HG03378 (cell line): ENCODE results near the gene SDC1.
"Not testable (repeated sequence)": the region's sequence is repeated elsewhere in the genome, so short reads cannot be mapped to it uniquely, and the experiment has no call there.

Source experiments
- ATAC-seq: cut with Tn5 transposase; IDR thresholded peaks from one replicate; pipeline ENCODE4 v1.9.1; 2021; ENCODE audit warnings: mild to moderate bottlenecking, moderate library complexity; ENCODE audit not compliant: unreplicated experiment

SDC1 gene

DNA sequence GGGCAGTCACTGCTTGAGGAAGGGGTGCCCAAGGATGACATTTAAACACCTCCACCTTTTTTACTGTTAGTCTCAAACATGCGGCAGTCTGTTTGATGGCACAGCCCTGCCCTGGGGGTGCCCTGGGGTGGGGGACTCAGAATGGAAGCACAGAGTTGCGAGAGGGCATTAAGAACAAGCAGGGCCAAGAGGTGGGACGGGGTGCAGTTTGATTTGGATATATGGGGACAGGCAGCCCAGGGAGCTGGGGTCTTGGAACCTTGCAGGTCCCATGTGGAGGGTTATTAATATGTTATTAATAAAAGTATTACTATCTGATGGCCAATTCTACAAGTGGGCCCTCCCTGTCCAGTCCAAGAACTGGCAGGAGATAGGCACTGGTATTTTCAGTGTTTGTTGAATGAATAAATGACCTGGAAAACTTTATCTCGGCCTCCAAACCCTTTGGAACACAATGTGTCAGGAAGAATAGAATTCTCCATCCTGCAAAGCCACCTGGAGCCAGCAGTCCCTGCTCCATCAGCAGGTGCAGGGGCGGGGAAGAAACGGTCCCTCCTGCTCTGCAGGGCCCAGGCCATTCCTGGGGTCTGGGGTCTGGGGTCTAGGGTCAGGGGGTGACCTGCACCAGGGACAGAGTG is 25.2 kb downstream of the SDC1 start:
- ATAC-seq = no peak

DNA sequence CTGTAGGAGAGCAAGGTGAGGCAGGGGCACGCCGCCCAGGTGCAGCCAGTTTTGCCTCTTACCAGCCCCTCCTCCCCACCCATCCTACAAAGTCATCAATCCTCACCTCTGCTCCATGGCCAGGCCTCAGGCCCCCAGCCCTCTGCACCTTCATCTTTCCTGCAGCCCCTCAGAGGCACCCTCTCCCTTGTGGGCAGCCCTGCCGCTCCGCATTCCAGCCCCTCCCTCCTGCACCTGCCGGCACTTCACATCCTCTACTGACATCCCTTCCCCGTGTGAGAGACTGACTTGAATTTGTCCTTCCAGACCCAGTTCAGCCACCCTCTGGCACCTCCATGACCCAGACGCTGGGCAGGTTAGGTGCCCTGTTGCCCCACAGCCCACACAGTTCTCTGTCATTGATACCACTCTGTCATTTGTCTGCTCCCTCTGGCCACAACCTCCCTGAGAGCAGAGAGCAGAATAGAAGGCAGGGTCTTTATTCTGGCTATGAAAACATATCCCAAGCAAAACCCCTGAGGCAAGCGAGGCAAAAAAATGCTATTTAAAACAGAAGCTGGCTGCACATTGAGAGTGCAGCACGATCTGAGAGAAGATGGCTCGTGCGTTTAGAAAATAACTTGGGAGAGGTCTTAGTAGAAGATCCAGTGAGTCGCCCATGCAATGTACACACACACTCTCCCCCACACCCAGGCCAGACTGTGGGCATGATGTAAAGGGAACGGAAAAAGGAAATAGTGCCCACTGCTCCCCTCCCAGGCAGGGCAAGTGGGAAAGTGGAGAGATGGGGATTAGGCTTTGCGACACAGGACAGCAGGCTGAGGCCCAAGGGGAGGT is 25.9 kb downstream of the SDC1 start:
- no peak for ATAC-seq

DNA sequence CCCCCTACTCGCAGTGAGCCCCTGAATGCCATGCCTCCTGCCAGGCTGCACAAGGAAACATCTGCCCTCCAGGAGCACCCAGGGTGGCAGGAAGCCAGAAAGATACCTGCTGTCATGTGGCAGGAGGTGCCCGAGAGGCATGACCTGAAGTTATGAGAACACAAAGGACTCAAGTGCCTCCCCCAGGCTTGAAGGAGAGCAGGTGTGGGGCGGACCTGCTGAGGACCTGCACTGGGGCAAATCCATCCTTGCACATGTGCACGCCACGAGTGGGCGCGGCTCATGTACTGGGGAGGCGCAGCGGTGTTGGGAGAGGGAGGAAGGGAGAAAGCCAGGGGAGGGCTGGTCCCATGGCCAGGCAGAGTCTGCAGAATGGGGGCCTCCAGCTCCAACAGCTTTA is 26.9 kb downstream of the SDC1 start:
- ATAC-seq = no peak

DNA sequence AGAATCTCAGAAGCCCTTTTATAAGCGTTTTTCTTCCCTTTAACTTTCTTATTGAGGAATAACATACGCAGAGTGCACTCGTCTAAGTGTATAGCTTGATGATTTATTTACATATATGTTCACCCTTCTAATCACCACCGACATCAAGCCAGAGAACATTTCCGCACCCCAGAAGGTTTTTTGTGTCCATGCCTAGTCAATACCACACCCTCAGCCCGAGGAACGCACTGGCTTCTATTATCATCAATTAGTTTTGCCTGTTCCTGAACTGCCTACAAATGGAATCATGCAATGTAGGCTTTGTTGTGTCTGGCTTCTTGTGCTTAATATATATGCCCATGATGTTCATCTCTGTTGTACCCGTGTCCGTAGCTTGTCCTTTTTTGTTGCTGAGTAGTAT is 27.7 kb downstream of the SDC1 start:
- no peak for ATAC-seq

DNA sequence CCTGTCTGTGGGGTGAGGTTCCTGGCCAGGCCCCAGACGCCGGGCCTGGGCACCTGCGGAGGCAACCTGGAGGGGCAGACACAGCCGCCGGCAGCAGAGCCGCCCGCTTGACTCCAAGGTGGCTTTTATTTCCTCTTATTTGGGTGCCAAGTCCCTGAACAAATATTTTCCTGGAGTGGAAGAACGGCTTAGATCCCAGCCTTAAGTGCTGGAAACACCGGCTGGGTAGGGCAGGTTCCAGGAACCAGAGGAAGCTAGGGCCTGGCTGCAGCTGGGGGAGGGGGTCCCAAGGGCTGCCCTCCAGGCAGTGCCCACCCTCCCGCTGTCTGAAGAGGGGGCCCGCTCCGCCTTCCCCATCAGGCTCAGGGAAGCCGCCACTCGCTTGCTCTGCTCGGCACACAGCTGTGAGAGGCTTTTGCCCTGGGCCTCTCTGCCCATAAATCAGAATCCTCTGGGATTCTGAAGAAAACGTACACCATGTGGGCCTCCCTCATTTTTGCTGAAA is 28.2 kb downstream of the SDC1 start:
- ATAC-seq = no peak

DNA sequence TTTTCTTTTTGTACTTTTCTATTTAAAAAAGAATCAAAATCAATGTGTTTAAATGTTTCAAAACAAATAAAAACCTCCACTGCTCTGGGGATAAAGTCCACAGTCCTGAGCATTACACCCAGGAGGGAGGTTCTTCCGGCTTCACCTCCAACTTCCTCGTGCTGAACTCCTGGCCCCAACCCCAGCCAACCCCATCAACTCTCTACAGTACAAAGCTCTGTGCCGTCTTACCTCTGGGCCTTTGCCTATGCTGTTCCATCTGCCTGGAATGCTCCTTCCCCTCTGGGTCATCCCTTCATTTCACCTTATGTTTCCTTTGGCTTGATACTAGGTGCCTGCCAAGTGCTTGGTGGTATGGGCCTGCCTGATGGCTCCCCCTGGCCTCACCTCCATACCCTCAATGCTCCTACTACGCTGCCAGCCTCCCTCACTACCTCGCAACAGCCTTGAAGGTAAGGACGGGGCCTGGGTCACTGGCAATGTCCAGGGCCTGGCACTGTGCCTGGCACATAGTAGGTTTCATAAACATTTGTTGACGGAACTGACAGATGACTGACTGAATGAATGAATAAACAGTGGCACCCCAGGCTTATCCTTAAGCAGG is 28.8 kb downstream of the SDC1 start:
- ATAC-seq = no peak

DNA sequence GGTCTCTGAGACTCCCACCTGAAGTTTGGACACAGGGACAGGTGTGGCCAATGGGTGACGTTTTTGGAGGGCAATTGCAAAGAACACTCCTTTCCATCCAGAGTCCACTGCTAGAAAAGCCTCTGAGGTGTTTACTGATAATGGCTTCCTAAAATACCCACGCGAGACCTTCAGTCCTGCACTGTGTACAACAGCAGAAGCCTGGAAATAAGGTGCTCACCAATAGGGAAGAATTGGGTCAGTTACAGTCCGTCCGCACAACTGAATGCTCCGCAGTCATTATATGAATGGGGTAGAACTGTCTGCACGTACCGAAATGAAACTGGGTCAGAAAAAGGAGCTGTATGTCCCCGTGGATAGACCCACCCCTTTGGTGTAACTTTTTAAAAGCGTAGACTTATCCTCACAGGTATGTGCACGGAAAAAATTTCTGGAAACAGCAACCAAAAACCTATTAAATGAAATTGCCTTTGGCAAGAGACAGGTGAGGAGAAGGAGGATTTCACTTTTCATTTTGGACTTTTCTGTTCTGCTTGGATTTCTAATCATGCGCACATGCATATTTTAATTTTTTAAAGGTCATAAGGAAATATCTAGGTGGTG is 29.4 kb downstream of the SDC1 start:
- no peak for ATAC-seq

DNA sequence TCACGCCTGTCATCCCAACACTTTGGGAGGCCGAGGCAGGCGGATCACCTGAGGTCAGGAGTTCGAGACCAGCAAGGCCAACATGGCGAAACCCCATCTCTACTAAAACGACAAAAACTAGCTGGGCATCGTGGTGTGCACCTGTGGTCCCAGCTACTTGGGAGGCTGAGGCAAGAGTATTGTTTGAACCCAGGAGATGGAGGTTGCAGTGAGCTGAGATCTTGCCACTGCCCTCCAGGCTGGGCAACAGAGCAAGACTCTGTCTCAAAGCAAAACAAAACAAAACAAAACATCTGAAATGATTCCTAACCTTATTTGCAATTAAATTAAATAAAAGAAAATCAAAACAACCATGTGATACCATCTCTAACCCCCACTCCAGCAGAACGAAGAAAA is 29.9 kb downstream of the SDC1 start:
- not testable (repeated sequence) for ATAC-seq

DNA sequence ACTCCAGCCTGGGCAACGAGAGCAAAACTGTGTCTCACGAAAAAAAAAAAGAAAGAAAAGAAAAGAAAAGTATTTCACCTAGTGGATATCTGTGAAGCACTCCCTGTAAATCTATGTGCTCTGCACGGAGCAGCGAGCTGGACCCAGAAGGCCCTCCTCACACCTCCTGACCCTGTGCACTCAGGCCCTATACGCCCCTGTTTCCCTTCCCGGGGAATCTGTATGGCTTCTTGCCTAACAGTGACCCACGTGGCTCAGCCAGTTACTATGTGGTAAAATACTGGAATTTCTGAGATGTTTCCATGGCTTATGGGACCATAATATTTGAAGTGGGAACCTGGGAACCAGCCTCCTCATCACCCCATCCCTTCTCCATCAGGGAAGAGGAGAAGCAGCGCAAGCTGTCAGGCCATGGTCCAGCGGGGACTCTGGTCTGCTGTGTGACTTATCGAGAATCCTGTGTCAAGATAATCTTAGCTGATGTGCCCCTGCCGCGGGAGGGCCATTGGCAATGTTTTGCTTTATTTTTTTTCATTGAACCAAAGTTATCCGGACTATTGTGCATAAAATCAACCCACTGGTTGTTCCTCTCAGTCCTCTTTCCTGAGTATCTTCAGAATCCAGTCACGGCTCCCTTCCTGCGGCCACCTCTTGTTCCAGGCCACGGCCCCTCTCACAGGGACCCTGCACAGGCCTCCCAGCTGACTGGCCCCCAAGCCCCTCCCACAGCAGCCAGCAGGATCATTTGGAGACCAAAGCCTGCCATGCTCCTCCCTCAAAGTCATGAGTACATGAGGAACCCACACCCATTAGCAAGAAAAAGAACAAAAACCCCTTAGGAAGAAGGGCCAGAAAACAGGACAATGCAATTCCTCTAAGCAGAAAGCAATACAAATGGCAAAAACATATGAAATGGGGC is 30.6 kb downstream of the SDC1 start:
- ATAC-seq = no peak

DNA sequence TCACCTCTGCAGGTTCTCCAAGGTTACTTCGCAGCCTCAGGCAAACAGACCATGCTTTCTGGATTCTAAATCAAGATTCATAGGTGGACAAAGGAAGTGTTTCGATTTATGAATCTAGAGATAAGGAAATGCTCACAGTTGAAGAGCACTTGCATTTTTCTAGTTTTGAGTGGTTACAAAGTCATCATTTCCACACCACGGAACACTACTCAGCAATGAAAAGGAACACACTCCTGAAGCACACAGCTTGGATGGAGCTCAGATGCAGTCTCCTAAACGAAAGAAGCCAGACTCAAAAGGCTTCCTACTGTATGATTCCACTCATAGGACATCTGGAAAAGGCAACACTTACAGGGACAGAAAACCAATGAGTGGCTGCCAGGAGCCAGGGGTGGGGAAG is 31.7 kb downstream of the SDC1 start:
- no peak for ATAC-seq

DNA sequence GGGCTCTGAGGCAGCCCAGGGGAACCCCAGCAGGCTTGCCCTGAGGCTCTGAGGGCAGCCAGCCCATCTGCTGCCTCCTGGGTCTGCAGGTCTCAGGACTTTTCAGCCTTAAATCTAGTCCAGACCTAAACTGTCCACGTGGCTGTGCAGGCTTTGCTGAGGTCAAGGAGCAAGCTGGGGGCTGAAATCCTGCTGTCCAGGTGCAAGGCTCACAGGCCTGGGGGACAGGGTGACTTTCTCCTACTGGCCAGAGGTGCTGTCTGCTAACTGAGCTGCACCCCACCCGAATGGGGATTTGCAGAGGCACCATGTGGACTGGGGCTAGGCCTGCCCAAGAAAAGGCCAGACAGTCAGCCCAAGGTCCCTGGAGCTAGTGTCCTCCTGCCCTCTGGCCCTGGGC is 32.1 kb downstream of the SDC1 start:
- no peak for ATAC-seq

DNA sequence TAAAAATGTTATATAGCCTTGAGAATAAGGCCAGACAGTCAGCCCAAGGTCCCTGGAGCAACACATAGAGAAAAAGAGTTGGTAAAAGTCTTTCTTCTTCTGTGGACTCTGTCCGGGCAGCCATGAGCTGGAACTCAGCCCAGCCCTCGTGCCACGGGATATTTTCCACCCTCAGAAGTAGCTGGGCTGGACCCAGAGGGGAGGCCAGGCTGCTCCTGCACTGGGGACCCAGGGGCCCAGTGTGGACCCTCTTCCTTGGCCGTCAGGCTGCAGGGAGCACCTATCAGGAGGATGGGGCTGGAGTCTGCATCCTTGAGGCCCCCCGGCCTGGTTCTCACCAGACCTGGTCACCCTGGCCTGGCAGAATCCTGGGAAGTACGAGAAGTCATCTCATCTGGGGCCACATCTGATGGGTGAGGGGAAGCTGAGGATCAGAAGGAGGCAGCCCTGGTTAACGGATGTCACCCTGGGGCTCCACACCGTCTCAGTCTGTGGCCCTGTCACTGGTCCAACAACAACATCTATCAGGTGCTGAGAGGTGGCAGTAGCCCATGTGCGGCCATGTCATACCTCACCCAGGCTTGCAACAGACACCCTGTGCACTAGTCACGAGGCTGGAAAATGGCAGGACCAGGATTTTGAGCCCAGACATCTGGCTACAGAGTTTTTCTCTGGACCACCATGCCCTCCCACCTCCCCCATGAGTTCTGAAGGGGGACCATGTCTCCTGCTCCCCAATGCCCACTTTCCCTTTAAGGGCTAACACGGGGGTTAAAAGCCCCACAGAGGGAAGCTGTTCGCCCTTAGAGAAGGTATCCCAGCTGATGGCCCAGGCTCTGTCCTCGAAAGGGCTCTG is 33.0 kb downstream of the SDC1 start:
- ATAC-seq = no peak

DNA sequence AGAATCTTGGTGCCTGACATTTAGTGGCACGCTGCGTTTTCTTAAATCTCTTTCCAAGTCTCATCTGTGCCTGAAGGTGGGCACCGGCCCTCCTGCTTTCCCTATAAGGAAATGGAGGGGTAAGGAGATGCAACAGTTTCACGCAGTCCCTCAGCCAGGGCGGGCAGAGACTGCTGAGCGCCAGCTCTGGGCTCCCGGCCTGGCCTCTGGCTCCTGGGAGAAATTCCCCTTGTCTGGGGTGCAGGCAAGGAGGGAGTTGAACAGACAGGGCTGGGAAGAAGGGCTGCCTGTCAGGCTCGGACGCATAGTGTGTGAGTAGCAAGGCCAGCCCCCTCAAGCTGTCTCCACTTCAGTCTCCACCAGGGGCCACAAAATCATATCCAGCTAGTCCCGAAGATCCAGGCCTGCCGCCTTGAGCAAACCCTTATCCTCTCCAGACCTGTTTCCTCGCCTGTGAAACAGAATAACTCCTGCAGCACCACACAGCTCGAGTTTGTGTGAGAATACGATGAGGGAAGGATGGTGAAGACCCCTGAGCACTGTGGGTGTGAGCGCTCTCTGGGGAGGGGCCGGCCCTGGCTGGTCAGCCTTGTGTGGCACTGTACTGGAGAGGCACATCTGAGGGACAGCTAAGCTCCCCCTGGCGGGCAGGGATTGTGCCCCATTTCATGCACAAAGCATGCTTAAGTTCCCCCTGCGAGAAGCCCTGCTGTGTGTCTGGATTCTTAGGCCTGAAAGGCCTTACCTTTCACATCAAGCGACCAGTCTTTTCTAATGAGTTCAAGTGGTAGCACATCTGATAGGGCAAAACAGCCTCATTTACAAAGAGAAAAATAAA is 33.8 kb downstream of the SDC1 start:
- ATAC-seq = no peak

DNA sequence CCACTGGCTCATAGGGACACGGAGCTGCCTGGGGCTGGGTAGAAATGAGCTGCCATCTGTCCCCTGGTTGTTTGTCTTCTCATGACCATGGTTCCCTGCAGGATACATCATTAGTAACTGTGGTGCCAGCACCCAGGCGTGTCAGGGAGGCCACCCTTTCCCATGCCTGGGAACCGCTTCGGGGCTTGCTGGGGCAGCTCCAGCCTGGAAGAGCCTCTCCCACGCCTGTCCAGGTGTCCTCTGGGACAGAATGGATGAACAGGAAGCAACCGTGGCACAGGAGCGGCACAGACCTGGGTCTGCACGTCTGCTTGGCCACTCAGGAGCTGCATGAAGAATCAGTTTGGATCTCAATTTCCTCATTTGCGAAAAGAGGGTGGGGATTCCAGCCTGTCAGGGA is 34.8 kb downstream of the SDC1 start:
- no peak for ATAC-seq

DNA sequence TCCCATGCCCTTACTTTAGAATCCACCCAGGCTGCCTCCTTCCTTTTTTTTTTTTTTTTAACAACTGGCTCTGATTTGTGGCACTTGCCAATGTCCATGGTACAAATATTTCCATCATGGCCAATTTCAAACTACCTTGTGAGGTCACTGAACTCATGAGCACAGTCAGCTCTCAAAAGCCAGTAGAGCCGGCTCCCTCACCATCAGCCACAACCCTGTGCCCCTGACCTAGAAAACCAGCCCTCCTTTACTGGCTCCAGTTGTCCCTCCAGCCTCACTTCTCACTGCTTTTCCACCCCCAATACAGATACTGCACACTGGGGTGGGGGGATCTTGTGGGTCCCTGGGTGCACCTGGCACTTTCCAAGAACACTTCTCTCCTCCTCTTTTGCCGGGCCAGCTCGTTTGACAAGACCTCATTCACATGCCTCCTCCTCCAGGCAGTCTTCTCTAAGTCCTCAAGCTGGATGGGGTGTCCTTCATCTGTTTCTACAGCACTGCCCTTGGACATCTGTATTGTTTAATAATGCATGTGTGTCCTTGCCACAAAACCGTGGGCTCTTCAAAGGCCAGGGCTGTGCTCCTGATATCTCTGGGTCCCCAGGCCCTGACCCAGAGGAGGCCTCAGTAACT is 35.5 kb downstream of the SDC1 start:
- no peak for ATAC-seq

DNA sequence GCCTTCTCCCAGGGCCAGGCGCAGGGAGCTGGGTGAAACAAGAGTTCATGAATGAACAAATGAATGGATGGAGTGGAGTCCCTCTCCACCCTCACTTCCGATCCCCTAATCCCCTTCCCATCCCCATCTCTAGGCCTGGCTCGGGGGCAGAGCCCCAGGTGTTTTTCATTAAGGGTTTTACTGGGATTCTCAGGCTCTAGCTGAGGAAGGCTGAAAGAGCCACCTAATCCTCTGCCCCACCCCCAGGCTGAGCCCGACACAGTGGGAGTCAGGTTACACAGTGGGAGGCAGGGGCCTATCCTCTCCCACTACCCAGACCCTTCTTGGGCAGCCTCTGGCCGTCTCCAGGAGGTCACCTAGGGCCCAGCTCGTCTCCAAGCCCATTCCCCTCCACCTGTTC is 36.1 kb downstream of the SDC1 start:
- no peak for ATAC-seq

DNA sequence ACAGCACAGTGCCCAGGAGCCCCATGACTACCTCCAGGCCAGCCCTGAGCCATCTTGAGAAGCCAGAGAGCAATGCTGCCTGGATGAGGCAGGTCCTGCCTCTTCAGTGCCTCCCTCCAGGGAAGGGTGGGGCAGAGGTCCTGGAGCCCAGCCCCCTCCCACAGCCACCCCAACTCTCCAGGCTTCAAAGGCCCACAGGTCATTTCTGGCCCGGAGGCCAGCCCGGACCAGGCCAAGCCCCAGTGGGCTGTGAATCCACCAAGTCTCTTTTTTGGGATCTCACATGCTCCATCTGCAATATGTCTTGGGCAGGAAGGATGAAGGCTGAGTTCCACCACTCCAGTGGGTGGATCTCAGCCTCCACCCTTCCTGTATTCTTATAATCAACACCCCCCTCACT is 36.7 kb downstream of the SDC1 start:
- ATAC-seq = no peak

DNA sequence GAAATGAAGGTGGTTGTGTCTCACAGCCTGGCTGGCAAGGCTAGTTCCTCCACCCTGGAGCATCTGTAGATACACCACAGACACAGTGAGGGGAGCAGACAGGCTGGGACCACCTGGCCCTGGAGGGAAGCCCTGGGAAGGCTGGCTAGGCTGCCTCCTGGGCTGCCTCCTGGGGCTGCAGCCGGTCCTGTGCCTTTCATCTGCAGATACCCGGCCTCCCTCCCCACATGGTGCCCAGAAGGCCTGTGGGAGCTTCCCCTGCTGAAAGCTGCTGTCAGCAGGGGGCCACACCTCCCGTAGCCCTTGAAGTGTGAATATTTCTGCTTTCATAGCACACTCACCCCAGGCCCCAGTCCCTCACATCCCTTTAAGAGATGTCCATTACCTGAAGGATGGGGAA is 37.6 kb downstream of the SDC1 start:
- no peak for ATAC-seq
